Loucy (cell line): ENCODE measurements around the gene INTS14.

ENCODE experiments used
- H2AFZ ChIP-seq: fragments of 200-600 bp; sonication (generic); 2 replicates; pipeline ENCODE4 v1.6.0; 2016; ENCODE audit warnings: antibody characterized with exemption, mild to moderate bottlenecking, low read length, moderate library complexity
- H3F3A ChIP-seq: fragments of 200-600 bp; 2 replicates; pipeline ENCODE4 v1.6.0; 2016; ENCODE audit warnings: antibody characterized with exemption, low read depth, mild to moderate bottlenecking
- H3K27me3 ChIP-seq: fragments of 200-600 bp; sonication (generic); 2 replicates; pipeline ENCODE4 v1.6.1; 2014; ENCODE audit warnings: low read length, mild to moderate bottlenecking; ENCODE audit not compliant: insufficient read depth, poor library complexity, severe bottlenecking
- H3K36me3 ChIP-seq: fragments of 200-600 bp; sonication (generic); 2 replicates; pipeline ENCODE4 v1.6.1; 2016; ENCODE audit warnings: low read length; ENCODE audit not compliant: insufficient read depth
- H3K4me1 ChIP-seq: fragments of 200-600 bp; sonication (generic); 2 replicates; pipeline ENCODE4 v1.5.1; 2014; ENCODE audit warnings: low read length, mild to moderate bottlenecking; ENCODE audit not compliant: insufficient read depth, poor library complexity, severe bottlenecking
- H3K4me2 ChIP-seq: fragments of 200-600 bp; sonication (generic); 2 replicates; pipeline ENCODE4 v1.6.0; 2014; ENCODE audit warnings: antibody characterized with exemption, low read length, low read depth, mild to moderate bottlenecking; ENCODE audit not compliant: poor library complexity, severe bottlenecking
- H3K4me3 ChIP-seq: fragments of 200-600 bp; sonication (generic); 2 replicates; pipeline ENCODE4 v1.5.1; 2014; ENCODE audit warnings: low read length, mild to moderate bottlenecking, mixed read lengths; ENCODE audit not compliant: poor library complexity, severe bottlenecking
- H3K79me2 ChIP-seq: fragments of 200-600 bp; sonication (generic); 2 replicates; pipeline ENCODE4 v1.6.1; 2014; ENCODE audit warnings: low read length; ENCODE audit not compliant: insufficient read depth
- H3K9ac ChIP-seq: fragments of 200-600 bp; sonication (generic); 2 replicates; pipeline ENCODE4 v1.6.0; 2014; ENCODE audit warnings: mild to moderate bottlenecking, low read depth, low read length, moderate library complexity; ENCODE audit not compliant: poor library complexity, severe bottlenecking
- H3K9me2 ChIP-seq: fragments of 200-600 bp; sonication (generic); replicated peaks from 2 replicates; pipeline ENCODE4 v1.6.1; 2016; ENCODE audit warnings: low read depth, low read length, mixed read lengths
- H3K9me3 ChIP-seq: fragments of 200-600 bp; sonication (generic); 2 replicates; pipeline ENCODE4 v1.6.1; 2014; ENCODE audit warnings: mild to moderate bottlenecking, antibody characterized with exemption, low read length, low read depth; ENCODE audit not compliant: insufficient read depth
- H4K20me1 ChIP-seq: fragments of 200-600 bp; sonication (generic); 2 replicates; pipeline ENCODE4 v1.6.0; 2014; ENCODE audit warnings: antibody characterized with exemption, low read length, mild to moderate bottlenecking; ENCODE audit not compliant: insufficient read depth, poor library complexity, severe bottlenecking
- EZH2phosphoT487 ChIP-seq: fragments of 200-600 bp; IDR thresholded peaks from 2 replicates; pipeline ENCODE4 v1.6.1; 2018; ENCODE audit warnings: antibody characterized with exemption, mild to moderate bottlenecking, moderate library complexity, borderline replicate concordance
- TF ChIP-seq, protein P1 (sequence below): fragments of 200-600 bp; sonication (generic); conservative IDR thresholded peaks from 2 replicates; pipeline ENCODE4 v1.5.1; 2014; ENCODE audit warnings: mild to moderate bottlenecking, antibody characterized with exemption, low read length

The INTS14 gene

DNA sequence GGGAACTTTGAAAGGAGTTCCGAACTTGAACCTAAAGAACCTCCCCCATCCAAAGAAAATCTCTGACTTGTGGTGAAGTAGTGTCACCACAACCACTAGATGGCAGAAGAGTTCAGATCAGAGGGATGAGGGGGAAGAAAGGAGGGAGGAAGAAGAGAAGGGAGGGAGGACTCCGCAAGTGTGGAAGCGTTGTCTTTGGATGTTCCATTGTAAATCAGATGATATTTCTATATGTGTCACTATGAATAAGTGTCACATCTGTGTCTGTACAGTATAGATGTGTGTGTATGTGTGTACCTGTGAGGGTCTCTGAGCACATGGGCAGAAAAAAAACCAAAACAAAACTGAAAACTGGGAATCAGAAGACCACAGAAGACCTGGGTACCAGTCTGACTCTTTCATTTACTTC is 27.8 kb upstream of the INTS14 start:
- H3K9me2 ChIP-seq = no peaks in the 10 kb centered on the region
- H3K4me1 ChIP-seq = no peaks in the 10 kb centered on the region
- H3K36me3 ChIP-seq = no peaks in the 10 kb centered on the region
- no peaks in the 10 kb centered on the region for H4K20me1 ChIP-seq
- TF ChIP-seq, protein P1, sequence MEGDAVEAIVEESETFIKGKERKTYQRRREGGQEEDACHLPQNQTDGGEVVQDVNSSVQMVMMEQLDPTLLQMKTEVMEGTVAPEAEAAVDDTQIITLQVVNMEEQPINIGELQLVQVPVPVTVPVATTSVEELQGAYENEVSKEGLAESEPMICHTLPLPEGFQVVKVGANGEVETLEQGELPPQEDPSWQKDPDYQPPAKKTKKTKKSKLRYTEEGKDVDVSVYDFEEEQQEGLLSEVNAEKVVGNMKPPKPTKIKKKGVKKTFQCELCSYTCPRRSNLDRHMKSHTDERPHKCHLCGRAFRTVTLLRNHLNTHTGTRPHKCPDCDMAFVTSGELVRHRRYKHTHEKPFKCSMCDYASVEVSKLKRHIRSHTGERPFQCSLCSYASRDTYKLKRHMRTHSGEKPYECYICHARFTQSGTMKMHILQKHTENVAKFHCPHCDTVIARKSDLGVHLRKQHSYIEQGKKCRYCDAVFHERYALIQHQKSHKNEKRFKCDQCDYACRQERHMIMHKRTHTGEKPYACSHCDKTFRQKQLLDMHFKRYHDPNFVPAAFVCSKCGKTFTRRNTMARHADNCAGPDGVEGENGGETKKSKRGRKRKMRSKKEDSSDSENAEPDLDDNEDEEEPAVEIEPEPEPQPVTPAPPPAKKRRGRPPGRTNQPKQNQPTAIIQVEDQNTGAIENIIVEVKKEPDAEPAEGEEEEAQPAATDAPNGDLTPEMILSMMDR = peak; percentile 94
- TF ChIP-seq EZH2phosphoT487 = no peak
- no peaks in the 10 kb centered on the region for H3K27me3 ChIP-seq
- H3K9ac ChIP-seq = peak overlapping the region; percentile 8
- H2AFZ ChIP-seq = peak overlapping the region; percentile 36; the same call in 1 of the 2 replicates
- H3K9me3 ChIP-seq = no peaks in the 10 kb centered on the region
- peak overlapping the region; percentile 40 for H3K4me2 ChIP-seq
- H3K4me3 ChIP-seq = peak overlapping the region; percentile 48
- no peaks in the 10 kb centered on the region for H3F3A ChIP-seq
- no peaks in the 10 kb centered on the region for H3K79me2 ChIP-seq

DNA sequence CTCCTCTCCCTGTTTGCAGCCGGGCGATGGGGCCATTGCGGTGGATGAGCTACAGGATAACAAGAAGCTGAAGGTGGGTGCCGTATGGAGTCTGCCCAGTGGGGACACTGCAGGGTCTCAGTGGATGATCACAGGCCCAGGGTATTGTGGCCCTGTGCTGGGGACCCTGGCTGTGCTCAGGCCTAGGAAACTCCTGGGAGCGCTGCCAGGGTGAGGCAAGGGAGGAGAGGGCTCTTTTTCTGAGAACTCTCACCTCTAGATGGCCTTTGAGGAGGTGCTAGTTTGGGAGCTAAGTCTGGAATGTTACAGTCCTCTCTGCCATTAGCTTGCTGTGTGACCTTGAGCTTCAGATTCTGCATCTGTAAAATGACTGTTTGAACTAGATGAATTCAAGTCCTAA is 27.2 kb upstream of the INTS14 start:
- TF ChIP-seq, protein P1 = no peak
- no peak for TF ChIP-seq EZH2phosphoT487
- H3K27me3 ChIP-seq = no peaks in the 10 kb centered on the region
- H4K20me1 ChIP-seq = no peaks in the 10 kb centered on the region
- no peaks in the 10 kb centered on the region for H3K79me2 ChIP-seq
- no peaks in the 10 kb centered on the region for H3F3A ChIP-seq
- H3K4me2 ChIP-seq = peak overlapping the region; percentile 40
- H3K4me1 ChIP-seq = no peaks in the 10 kb centered on the region
- no peaks in the 10 kb centered on the region for H3K9me3 ChIP-seq
- no peak overlapping the region for H3K9ac ChIP-seq
- H2AFZ ChIP-seq = no peak overlapping the region
- H3K4me3 ChIP-seq = no peak overlapping the region
- H3K36me3 ChIP-seq = no peaks in the 10 kb centered on the region
- no peaks in the 10 kb centered on the region for H3K9me2 ChIP-seq

DNA sequence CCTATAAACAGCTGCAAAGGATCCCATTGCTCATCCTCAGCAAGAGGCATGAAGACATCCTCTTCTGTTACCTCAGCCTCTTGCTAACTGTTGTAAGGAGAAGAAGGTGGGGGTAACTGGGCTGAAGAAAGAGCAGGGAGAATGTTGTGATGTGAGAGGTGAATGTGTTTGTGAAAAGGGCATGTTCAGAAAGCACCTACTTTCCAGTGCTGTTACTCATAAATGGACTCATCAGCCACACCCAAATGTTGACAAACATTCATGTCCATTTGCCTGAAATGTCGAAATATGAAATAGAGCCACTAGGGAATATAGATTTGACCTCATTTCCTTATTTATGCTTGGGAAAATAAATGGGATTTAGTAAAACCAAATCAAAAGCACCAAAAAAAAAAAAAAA is 23.4 kb upstream of the INTS14 start:
- Histone ChIP-seq H3K27me3 (no peaks in the 10 kb centered on the region), H4K20me1 (no peaks in the 10 kb centered on the region), H2AFZ (no peak overlapping the region), H3K9me3 (no peaks in the 10 kb centered on the region), H3K9ac (no peak overlapping the region), H3F3A (no peaks in the 10 kb centered on the region), H3K4me3 (no peak overlapping the region), H3K4me1 (no peaks in the 10 kb centered on the region), H3K9me2 (no peaks in the 10 kb centered on the region), H3K36me3 (no peaks in the 10 kb centered on the region), H3K79me2 (no peaks in the 10 kb centered on the region), H3K4me2 (no peak overlapping the region)
- TF ChIP-seq EZH2phosphoT487 = no peak
- TF ChIP-seq, protein P1 = no peak
